Left lung (tissue), 10 donors: ENCODE measurements around the gene POU6F2. TPM values are rescaled to one million over a fixed set of nuclear protein-coding genes. Genes with fewer than 3 reads are reported as not detected.
A peak's percentile ranks its signal among the peaks of the same experiment; 100 is the strongest.

Experiments
- ATAC-seq: fragments of 200-7000 bp; cut with Tn5 transposase; one replicate; pipeline ENCODE4 v1.9.1; 2020; ENCODE audit warnings: moderate library complexity
- DNase-seq, 4 donors: peaks; one replicate each; pipeline ENCODE4 v3.0.0-alpha.2; 2013 to 2020
- H3K27ac ChIP-seq, 2 donors: fragments of 200-600 bp; sonication (generic) in 1 of 2; one replicate each; pipeline versions ENCODE4 v1.5.0 to v1.8.0; 2020 to 2021
- H3K27me3 ChIP-seq, 2 donors: fragments of 200-600 bp; sonication (generic) in 1 of 2; one replicate each; pipeline versions ENCODE4 v1.5.0 to v1.8.0; 2020 to 2021
- H3K36me3 ChIP-seq, 2 donors: fragments of 200-600 bp; sonication (generic) in 1 of 2; one replicate each; pipeline versions ENCODE4 v1.5.0 to v1.8.0; 2020 to 2021
- H3K4me1 ChIP-seq, 2 donors: fragments of 200-600 bp; one replicate each; pipeline ENCODE4 v1.8.0; 2021
- H3K4me3 ChIP-seq, 2 donors: fragments of 200-600 bp; sonication (generic) in 1 of 2; one replicate each; pipeline versions ENCODE4 v1.5.0 to v1.8.0; 2020 to 2021; ENCODE audit warnings: mild to moderate bottlenecking in 1 of 2
- H3K9me3 ChIP-seq, 2 donors: fragments of 200-600 bp; sonication (generic) in 1 of 2; one replicate each; pipeline versions ENCODE4 v1.5.0 to v1.8.0; 2020 to 2021
- intact Hi-C, 2 donors: fragments of 100-400 bp; cut with DNase I; formaldehyde crosslinking; loops; one replicate each; pipeline versions ENCODE4 v1.11.2 to v1.14.2; 2022
- polyA plus RNA-seq, 6 donors: library from polyadenylated mRNA; unstranded; fragments of 120-200 nt; gene quantifications; one replicate each; pipeline ENCODE4 v1.2.1, GENCODE V29; 2013; ENCODE audit not compliant: insufficient read length in 6 of 6
- total RNA-seq, 2 donors: library from RNA; stranded (reverse); fragmentation: NEBNext Ultra II Directional; extraction: Animal tissue kit (Norgen Biotek cat#: 25700); gene quantifications; one replicate each; pipeline ENCODE4 v1.2.1, GENCODE V29; 2021
- TF ChIP-seq, protein P1 (sequence below), 2 donors: fragments of 200-600 bp; sonication (generic) in 1 of 2; IDR thresholded peaks; one replicate each; pipeline versions ENCODE4 v1.5.0 to v1.8.0; 2021; ENCODE audit warnings: antibody characterized with exemption in 2 of 2
- donor health status: DM: no; HTN: yes; CAD: no.
- donor health status: DM: no; HTN: no; CAD: no.

POU6F2 gene
- total and polyA plus RNA-seq, 8 donors: 0.08 to 0.32 (median 0.18) TPM; not detected in 3

GRCh38 chr7:39339591-39339990 lies 361.9 kb downstream of the POU6F2 start:
- ATAC-seq: no peak
- Histone ChIP-seq H3K4me3 (no peak overlapping the region), H3K36me3 (no peaks in the 10 kb centered on the region), H3K27me3 (no peaks in the 10 kb centered on the region), H3K27ac (no peak overlapping the region), H3K4me1 (no peaks in the 10 kb centered on the region), H3K9me3 (no peaks in the 10 kb centered on the region)
- peak in 1 of 4 donors; percentile 65 for DNase-seq
- TF ChIP-seq, protein P1, sequence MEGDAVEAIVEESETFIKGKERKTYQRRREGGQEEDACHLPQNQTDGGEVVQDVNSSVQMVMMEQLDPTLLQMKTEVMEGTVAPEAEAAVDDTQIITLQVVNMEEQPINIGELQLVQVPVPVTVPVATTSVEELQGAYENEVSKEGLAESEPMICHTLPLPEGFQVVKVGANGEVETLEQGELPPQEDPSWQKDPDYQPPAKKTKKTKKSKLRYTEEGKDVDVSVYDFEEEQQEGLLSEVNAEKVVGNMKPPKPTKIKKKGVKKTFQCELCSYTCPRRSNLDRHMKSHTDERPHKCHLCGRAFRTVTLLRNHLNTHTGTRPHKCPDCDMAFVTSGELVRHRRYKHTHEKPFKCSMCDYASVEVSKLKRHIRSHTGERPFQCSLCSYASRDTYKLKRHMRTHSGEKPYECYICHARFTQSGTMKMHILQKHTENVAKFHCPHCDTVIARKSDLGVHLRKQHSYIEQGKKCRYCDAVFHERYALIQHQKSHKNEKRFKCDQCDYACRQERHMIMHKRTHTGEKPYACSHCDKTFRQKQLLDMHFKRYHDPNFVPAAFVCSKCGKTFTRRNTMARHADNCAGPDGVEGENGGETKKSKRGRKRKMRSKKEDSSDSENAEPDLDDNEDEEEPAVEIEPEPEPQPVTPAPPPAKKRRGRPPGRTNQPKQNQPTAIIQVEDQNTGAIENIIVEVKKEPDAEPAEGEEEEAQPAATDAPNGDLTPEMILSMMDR (IDR thresholded peaks at IDR 0.05): no peak
- intact Hi-C loops: no loop called here

GRCh38 chr7:39341083-39341482 lies 363.4 kb downstream of the POU6F2 start:
- H3K27me3 ChIP-seq: no peaks in the 10 kb centered on the region
- intact Hi-C loops: no loop called here
- no peak overlapping the region for H3K27ac ChIP-seq
- no peaks in the 10 kb centered on the region for H3K36me3 ChIP-seq
- TF ChIP-seq, protein P1 (IDR thresholded peaks at IDR 0.05): no peak
- no peaks in the 10 kb centered on the region for H3K9me3 ChIP-seq
- DNase-seq: no peak
- no peak overlapping the region for H3K4me3 ChIP-seq
- no peak for ATAC-seq
- H3K4me1 ChIP-seq: no peaks in the 10 kb centered on the region

DNA sequence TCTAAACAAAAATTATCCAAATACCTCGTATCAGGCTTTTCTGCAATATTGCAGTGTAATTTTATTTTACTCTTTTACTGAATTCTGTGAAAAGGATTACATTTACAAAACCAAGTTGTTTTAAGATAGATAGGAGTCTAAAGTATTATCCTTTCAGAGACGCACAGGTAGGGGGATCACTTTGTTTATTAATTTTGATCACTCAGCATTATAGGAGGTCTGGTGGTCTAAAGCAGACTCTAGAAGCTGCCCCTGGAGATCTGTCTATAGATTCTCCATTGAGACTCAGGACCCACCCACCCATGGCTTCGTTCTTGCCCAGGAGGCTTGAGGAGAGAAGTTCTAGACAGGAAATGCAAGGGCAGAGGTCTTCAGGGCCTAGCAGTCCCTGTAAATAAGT lies 365.1 kb downstream of the POU6F2 start:
- intact Hi-C loops: no loop called here
- no peak for DNase-seq
- Histone ChIP-seq H3K36me3 (no peaks in the 10 kb centered on the region), H3K4me3 (no peak overlapping the region), H3K27me3 (no peaks in the 10 kb centered on the region), H3K9me3 (no peaks in the 10 kb centered on the region), H3K27ac (no peak overlapping the region), H3K4me1 (no peaks in the 10 kb centered on the region)
- TF ChIP-seq, protein P1 (IDR thresholded peaks at IDR 0.05): no peak
- no peak for ATAC-seq

DNA sequence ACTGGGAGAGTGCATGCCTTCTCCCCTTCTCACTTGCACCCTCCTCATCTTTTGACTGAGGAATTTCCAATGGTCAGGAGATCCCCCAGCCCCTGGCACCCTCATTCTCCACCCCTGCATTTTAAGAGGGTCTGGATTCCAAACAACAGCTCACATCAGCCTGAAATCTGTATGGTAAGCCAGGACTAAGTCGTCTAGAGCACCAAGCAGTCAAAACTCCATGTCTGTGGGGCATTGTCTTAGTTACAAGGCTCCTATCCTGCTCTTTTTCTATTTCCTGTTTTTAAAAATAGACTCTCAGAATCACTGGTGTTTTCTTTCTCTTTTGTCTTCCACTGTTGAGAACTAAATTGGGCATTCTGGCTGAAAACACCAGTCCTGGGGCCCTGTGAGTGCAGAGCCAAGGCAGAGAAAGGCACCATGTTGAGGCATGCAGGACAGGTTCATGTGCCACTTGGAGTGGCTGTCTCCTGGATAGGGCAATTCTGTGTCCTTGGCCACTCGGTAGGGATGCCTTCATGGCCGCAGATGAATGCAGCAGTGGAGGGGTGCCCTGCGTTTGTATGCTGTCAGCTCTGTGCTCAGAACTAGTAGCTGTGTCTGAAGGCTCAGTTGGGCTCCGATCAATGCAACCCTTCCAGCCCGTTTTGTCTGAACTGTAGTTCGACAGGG lies 371.9 kb downstream of the POU6F2 start:
- ATAC-seq: no peak
- Histone ChIP-seq H3K36me3 (no peaks in the 10 kb centered on the region), H3K4me1 (no peaks in the 10 kb centered on the region), H3K27ac (no peak overlapping the region), H3K27me3 (no peaks in the 10 kb centered on the region), H3K9me3 (no peaks in the 10 kb centered on the region), H3K4me3 (no peak overlapping the region)
- intact Hi-C loops: no loop called here
- TF ChIP-seq, protein P1 (IDR thresholded peaks at IDR 0.05): no peak
- no peak for DNase-seq

DNA sequence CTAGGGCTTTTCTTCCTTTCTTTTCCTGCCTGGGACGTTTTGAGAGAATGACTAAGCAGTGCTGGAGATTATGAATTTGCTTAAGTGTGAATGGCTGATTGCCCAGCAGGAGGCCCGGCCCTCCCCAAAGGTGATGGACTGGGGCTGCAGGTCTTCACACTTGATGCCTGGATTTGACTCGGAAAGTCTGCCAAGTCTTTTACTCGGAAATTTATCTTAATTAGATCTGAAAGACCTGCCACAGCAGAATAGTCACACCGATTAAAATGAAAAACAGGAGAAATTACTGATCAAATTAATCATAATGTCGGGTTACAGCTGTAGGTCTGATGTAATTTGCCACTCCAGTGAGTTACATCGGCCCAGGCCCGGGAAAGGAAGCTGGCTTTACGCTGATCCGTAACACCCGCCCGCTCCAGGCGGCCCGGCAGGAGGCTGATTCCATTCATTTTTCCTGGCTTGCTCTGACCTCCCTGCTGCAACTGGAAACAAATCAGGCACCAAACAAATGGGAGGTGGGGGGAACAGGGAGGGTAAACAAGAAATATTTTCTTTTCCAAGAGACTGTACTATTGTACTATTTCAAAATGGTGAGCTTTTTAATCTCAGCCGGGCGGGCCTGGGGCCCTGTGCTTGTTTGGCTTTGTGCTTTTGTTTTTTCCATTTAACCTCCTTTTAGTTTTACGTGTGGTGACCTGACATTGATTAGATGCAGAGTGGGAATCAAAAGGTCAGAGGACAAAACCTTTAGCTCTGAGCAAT lies 376.1 kb downstream of the POU6F2 start:
- intact Hi-C loops: no loop called here
- H3K27ac ChIP-seq: no peak overlapping the region
- H3K36me3 ChIP-seq: no peaks in the 10 kb centered on the region
- no peak overlapping the region for H3K4me3 ChIP-seq
- DNase-seq (peak in 3 of 4 donors; percentile 9 to 73 (median 24)), ATAC-seq (peak; percentile 88)
- no peaks in the 10 kb centered on the region for H3K9me3 ChIP-seq
- TF ChIP-seq, protein P1 (IDR thresholded peaks at IDR 0.05): no peak
- H3K27me3 ChIP-seq: no peaks in the 10 kb centered on the region
- no peaks in the 10 kb centered on the region for H3K4me1 ChIP-seq
